GM23338 (cell line): ENCODE measurements around the gene CDK18. TPM values are rescaled to one million over a fixed set of nuclear protein-coding genes. Genes with fewer than 3 reads are reported as not detected.

ENCODE experiments used
- ATAC-seq: fragments of 200-7000 bp; cut with Tn5 transposase; 3 replicates; pipeline ENCODE4 v1.9.1; 2020
- DNase-seq: peaks from one replicate; pipeline ENCODE4 v3.0.0-alpha.2; 2015; ENCODE audit warnings: low spot score
- H2AFZ ChIP-seq: fragments of 200-600 bp; sonication (generic); 2 replicates; pipeline ENCODE4 v1.8.0; 2016; ENCODE audit warnings: antibody characterized with exemption, mild to moderate bottlenecking, moderate library complexity
- H3F3A ChIP-seq: fragments of 200-600 bp; sonication (generic); replicated peaks from 2 replicates; pipeline ENCODE4 v1.8.0; 2017; ENCODE audit warnings: antibody characterized with exemption, mixed run types, low read depth
- H3K27ac ChIP-seq: fragments of 200-600 bp; sonication (generic); 2 replicates; pipeline ENCODE4 v1.6.1; 2016; ENCODE audit warnings: low read depth
- H3K27me3 ChIP-seq: fragments of 200-600 bp; sonication (generic); 2 replicates; pipeline ENCODE4 v1.8.0; 2016; ENCODE audit warnings: mild to moderate bottlenecking, mixed run types, moderate library complexity; ENCODE audit not compliant: insufficient read depth
- H3K36me3 ChIP-seq: fragments of 200-600 bp; sonication (generic); 2 replicates; pipeline ENCODE4 v1.8.0; 2016; ENCODE audit warnings: mild to moderate bottlenecking; ENCODE audit not compliant: insufficient read depth
- H3K4me1 ChIP-seq: fragments of 200-600 bp; sonication (generic); 2 replicates; pipeline ENCODE4 v1.8.0; 2016; ENCODE audit warnings: mild to moderate bottlenecking, moderate library complexity; ENCODE audit not compliant: insufficient read depth
- H3K4me2 ChIP-seq: fragments of 200-600 bp; sonication (generic); 2 replicates; pipeline ENCODE4 v1.7.1; 2017; ENCODE audit warnings: mixed run types
- H3K4me3 ChIP-seq: fragments of 200-600 bp; sonication (generic); 2 replicates; pipeline ENCODE4 v1.6.1; 2016; ENCODE audit warnings: mixed run types
- H3K79me2 ChIP-seq: fragments of 200-600 bp; sonication (generic); replicated peaks from 2 replicates; pipeline ENCODE4 v1.8.0; 2017; ENCODE audit warnings: mild to moderate bottlenecking; ENCODE audit not compliant: insufficient read depth
- H3K9me2 ChIP-seq: fragments of 200-600 bp; sonication (generic); 2 replicates; pipeline ENCODE4 v1.8.0; 2017; ENCODE audit not compliant: insufficient read depth
- H4K20me1 ChIP-seq: fragments of 200-600 bp; sonication (generic); replicated peaks from 2 replicates; pipeline ENCODE4 v1.8.0; 2017; ENCODE audit warnings: mild to moderate bottlenecking; ENCODE audit not compliant: insufficient read depth
- H3K27ac Mint-ChIP-seq: 2 replicates; pipeline ENCODE4 v1.8.0; 2020; ENCODE audit warnings: inconsistent platforms, mild to moderate bottlenecking, moderate library complexity, mixed read lengths
- H3K27me3 Mint-ChIP-seq: 3 replicates; pipeline ENCODE4 v1.8.0; 2022; ENCODE audit warnings: low read depth, mild to moderate bottlenecking, moderate library complexity, mixed read lengths, inconsistent platforms; ENCODE audit not compliant: insufficient read depth, poor library complexity
- H3K36me3 Mint-ChIP-seq: 3 replicates; pipeline ENCODE4 v1.8.0; 2021; ENCODE audit warnings: low read depth, mild to moderate bottlenecking, inconsistent platforms, moderate library complexity, mixed read lengths
- H3K4me1 Mint-ChIP-seq: 3 replicates; pipeline ENCODE4 v1.8.0; 2020; ENCODE audit warnings: mild to moderate bottlenecking, inconsistent platforms, mixed read lengths
- H3K4me3 Mint-ChIP-seq: 3 replicates; pipeline ENCODE4 v1.8.0; 2021; ENCODE audit warnings: moderate library complexity, mild to moderate bottlenecking, inconsistent platforms, mixed read lengths
- H3K9me3 Mint-ChIP-seq: 3 replicates; pipeline ENCODE4 v1.8.0; 2020; ENCODE audit warnings: moderate library complexity, mild to moderate bottlenecking, inconsistent platforms, mixed read lengths
- CREB1 ChIP-seq: fragments of 250-450 bp; sonication (Bioruptor Pico); IDR thresholded peaks from 2 replicates; pipeline ENCODE4 v1.5.0; 2020; ENCODE audit warnings: low read depth, mild to moderate bottlenecking, moderate library complexity
- CTCF ChIP-seq, 2 experiments: fragments of 200-600 bp in 1 of 2; sonication (generic) in 1 of 2; conservative IDR thresholded peaks; 2 replicates each; pipeline versions ENCODE4 v1.5.1 to v1.6.1; 2016 to 2017; ENCODE audit warnings: antibody characterized with exemption in 2 of 2, low read depth in 2 of 2, mild to moderate bottlenecking in 2 of 2, moderate library complexity in 1 of 2
- ETS1 ChIP-seq: IDR thresholded peaks from 2 replicates; pipeline ENCODE4 v1.6.1; 2016; ENCODE audit warnings: antibody characterized with exemption
- EZH2 ChIP-seq: fragments of 200-600 bp; sonication (generic); IDR thresholded peaks from one replicate; pipeline ENCODE4 v1.8.0; 2017; ENCODE audit warnings: antibody characterized with exemption, mild to moderate bottlenecking, low read depth; ENCODE audit not compliant: unreplicated experiment
- EZH2phosphoT487 ChIP-seq: fragments of 200-600 bp; sonication (generic); IDR thresholded peaks from one replicate; pipeline ENCODE4 v1.8.1; 2018; ENCODE audit warnings: antibody characterized with exemption; ENCODE audit not compliant: unreplicated experiment
- JUNB ChIP-seq: IDR thresholded peaks from one replicate; pipeline ENCODE4 v1.6.1; 2016; ENCODE audit warnings: antibody characterized with exemption; ENCODE audit not compliant: unreplicated experiment
- NANOG ChIP-seq: IDR thresholded peaks from 2 replicates; pipeline ENCODE4 v1.6.1; 2016; ENCODE audit warnings: antibody characterized with exemption, borderline replicate concordance
- POLR2AphosphoS5 ChIP-seq: IDR thresholded peaks from 2 replicates; pipeline ENCODE4 v1.6.1; 2016; ENCODE audit warnings: antibody characterized with exemption, low read depth
- REST ChIP-seq: IDR thresholded peaks from one replicate; pipeline ENCODE4 v1.6.1; 2018; ENCODE audit warnings: antibody characterized with exemption; ENCODE audit not compliant: unreplicated experiment
- STAT1 ChIP-seq: IDR thresholded peaks from one replicate; pipeline ENCODE4 v1.6.1; 2016; ENCODE audit warnings: antibody characterized with exemption; ENCODE audit not compliant: unreplicated experiment
- ZNF114 ChIP-seq: fragments of 250-450 bp; sonication (Bioruptor Pico); IDR thresholded peaks from 2 replicates; pipeline ENCODE4 v1.5.0; 2020; ENCODE audit warnings: mild to moderate bottlenecking, moderate library complexity
- ZNF331 ChIP-seq: fragments of 250-450 bp; sonication (Bioruptor Pico); IDR thresholded peaks from 2 replicates; pipeline ENCODE4 v1.5.0; 2020; ENCODE audit warnings: low read depth, mild to moderate bottlenecking, moderate library complexity
- ZNF462 ChIP-seq: fragments of 250-450 bp; sonication (Bioruptor Pico); IDR thresholded peaks from 2 replicates; pipeline ENCODE4 v1.5.0; 2020; ENCODE audit warnings: mild to moderate bottlenecking, moderate library complexity
- polyA plus RNA-seq: library from polyadenylated mRNA; unstranded; fragments of >200 nt; fragmentation: Nextera tagmentation; extraction: Ambion mirVana; gene quantifications from 2 replicates; pipeline ENCODE4 v1.2.1, GENCODE V29; 2016
- total RNA-seq: library from RNA; depleted of rRNA; stranded (reverse); fragments of >200 nt; shearing (Covaris generic); gene quantifications from 2 replicates; pipeline ENCODE4 v1.2.3, GENCODE V29; 2014

The CDK18 gene
- total and polyA plus RNA-seq, 2 experiments from 2014 or later, result 21.1 to 46.5 TPM

DNA sequence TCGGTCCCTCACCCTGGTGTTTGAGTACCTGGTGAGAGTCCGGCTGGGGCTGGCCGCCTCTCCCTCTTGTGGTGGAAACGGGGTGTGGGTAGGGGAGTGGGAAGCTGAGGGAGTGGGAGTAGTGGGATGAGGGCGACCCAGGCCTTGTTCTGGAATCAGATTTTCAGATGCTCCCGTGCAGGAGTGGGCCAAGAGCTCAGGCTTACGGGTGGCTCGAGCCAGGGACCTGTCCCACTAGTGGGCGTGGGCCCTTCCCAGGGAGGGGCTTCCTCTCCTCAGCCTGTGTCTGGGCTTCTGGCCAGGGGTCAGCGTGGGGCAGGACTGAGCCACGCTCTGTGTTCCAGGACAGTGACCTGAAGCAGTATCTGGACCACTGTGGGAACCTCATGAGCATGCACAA lies 22.0 kb downstream of the CDK18 start:
- H4K20me1 ChIP-seq, result peaks cover 7% of the 10 kb centered on the region
- H3K4me1 ChIP-seq, result peaks cover 27% of the 10 kb centered on the region
- no peaks in the 10 kb centered on the region for H3K79me2 ChIP-seq
- H3K36me3 ChIP-seq, result peaks cover 3% of the 10 kb centered on the region; the same call in 1 of the 2 replicates
- no peak overlapping the region for H2AFZ ChIP-seq
- H3F3A ChIP-seq, result peaks cover 13% of the 10 kb centered on the region; the same call in 1 of the 2 replicates
- H3K9me2 ChIP-seq, result no peaks in the 10 kb centered on the region
- Mint-ChIP-seq H3K4me1 (peaks cover 33% of the 10 kb centered on the region), H3K9me3 (peaks cover 2% of the 10 kb centered on the region; the same call in 1 of the 3 replicates), H3K27ac (no peak overlapping the region), H3K36me3 (peaks cover 47% of the 10 kb centered on the region), H3K27me3 (peaks cover 19% of the 10 kb centered on the region), H3K4me3 (no peak overlapping the region)
- H3K27ac ChIP-seq, result no peak overlapping the region
- TF ChIP-seq CTCF (conservative IDR thresholded peaks at IDR 0.05; ENCODE audit: low read depth in 2 of 2) (no peak), REST (no peak), POLR2AphosphoS5 (no peak), STAT1 (no peak), ZNF462 (no peak), CREB1 (no peak), ETS1 (no peak), EZH2phosphoT487 (no peak), JUNB (no peak), NANOG (no peak), ZNF331 (CRISPR knock-in tag) (no peak), ZNF114 (CRISPR knock-in tag) (no peak), EZH2 (no peak)
- no peak overlapping the region for H3K4me2 ChIP-seq
- no peak overlapping the region for H3K4me3 ChIP-seq
- H3K27me3 ChIP-seq, result no peaks in the 10 kb centered on the region
- DNase-seq (no peak), ATAC-seq (no peak)
